Heart left ventricle (tissue), 13 donors: Measurements from ENCODE around the gene WWOX.

Source experiments
- CTCF ChIP-seq, 12 donors: fragments of 200-600 bp; sonication (generic) in 4 of 12; IDR thresholded peaks; one replicate each; pipeline versions ENCODE4 v1.5.0 to v1.8.0; 2018 to 2022; ENCODE audit warnings: antibody characterized with exemption in 12 of 12, mild to moderate bottlenecking in 5 of 12
- POLR2A ChIP-seq, 2 donors: fragments of 450-650 bp; IDR thresholded peaks; one replicate each; pipeline ENCODE4 v1.6.1; 2017; ENCODE audit warnings: antibody characterized with exemption in 2 of 2, mild to moderate bottlenecking in 2 of 2, moderate library complexity in 2 of 2
- donor health status: ischemic (EF 13 %, LVEDD 7.1; RV severe dilation, severe dysfunction).
- donor health status: DM: no; HTN: yes; CAD: no.
- donor health status: DM: no; HTN: no; CAD: no.
- donor health status: ischemic (EF 25% LVEDD 6.9; RV normal size, moderate dysfunction).
- donor health status: ischemic (EF 25% LVEDD 5.7; RV mildly dilated, moderate dysfunction).
- donor health status: ischemic (EF 35%, LVEDD 5.7; RV mildly dilated, moderate dysfunction).
- donor health status: nonischemic (EF 11% LVEDD 7.7; RV severe dilation, severe dysfunction).
- donor health status: DM: yes; HTN: yes; CAD: no.
- donor health status: PGD.
- donor health status: ischemic (EF 29% LVEDD 5.4; RV normal size, mild dysfunction).
- donor health status: nonischemic (EF 23%, LVEDD 6.1; RV moderate dilation, normal function).

- TF ChIP-seq POLR2A (IDR thresholded peaks at IDR 0.05) (no peak), CTCF (IDR thresholded peaks at IDR 0.05) (no peak)
Measured at GRCh38 chr16:78116946-78117345, 17.5 kb downstream of the WWOX start.
